Neutrophil (primary cell): ENCODE measurements around the gene TIGD6.

Source experiments
- H3K27ac ChIP-seq: fragments of 200-600 bp; sonication (generic); 2 replicates; pipeline ENCODE4 v1.5.1; 2016; ENCODE audit warnings: mild to moderate bottlenecking, moderate library complexity
- H3K27me3 ChIP-seq: fragments of 200-600 bp; sonication (generic); 2 replicates; pipeline ENCODE4 v1.6.0; 2016; ENCODE audit warnings: mild to moderate bottlenecking
- H3K36me3 ChIP-seq: fragments of 200-600 bp; sonication (generic); 2 replicates; pipeline ENCODE4 v1.5.1; 2017
- H3K4me1 ChIP-seq, 2 experiments: fragments of 200-600 bp in 1 of 2; sonication (generic) in 1 of 2; 1 replicate in 1 of 2; 2 replicates in 1 of 2; pipeline versions ENCODE4 v1.5.1 to v1.6.1; 2013 to 2016; ENCODE audit warnings: low read depth in 1 of 2, low read length in 1 of 2, mild to moderate bottlenecking in 1 of 2, moderate library complexity in 1 of 2; ENCODE audit not compliant: control insufficient read depth in 1 of 2, insufficient read depth in 1 of 2
- H3K4me3 ChIP-seq, 2 experiments: fragments of 200-600 bp in 1 of 2; sonication (generic) in 1 of 2; 1 replicate in 1 of 2; 2 replicates in 1 of 2; pipeline ENCODE4 v1.5.1; 2013 to 2016; ENCODE audit warnings: low read depth in 1 of 2, low read length in 1 of 2, mild to moderate bottlenecking in 1 of 2, moderate library complexity in 1 of 2
- H3K9me3 ChIP-seq: fragments of 200-600 bp; sonication (generic); 2 replicates; pipeline ENCODE4 v1.5.1; 2016
- CTCF ChIP-seq: fragments of 200-600 bp; sonication (generic); IDR thresholded peaks from 2 replicates; pipeline ENCODE4 v1.5.1; 2016; ENCODE audit warnings: antibody characterized with exemption

Gene TIGD6

GRCh38 chr5:149956685-149957084, 43.8 kb downstream of the TIGD6 start:
- H3K27me3 ChIP-seq, result no peaks in the 10 kb centered on the region
- H3K27ac ChIP-seq, result no peak overlapping the region
- no peaks in the 10 kb centered on the region for H3K36me3 ChIP-seq
- peaks cover 21% of the 10 kb centered on the region in 2 experiments for H3K4me1 ChIP-seq
- H3K9me3 ChIP-seq, result no peaks in the 10 kb centered on the region
- no peak overlapping the region for H3K4me3 ChIP-seq
- TF ChIP-seq CTCF, result no peak

- TF ChIP-seq CTCF, result no peak
- peaks cover 6 to 7% of the 10 kb centered on the region in 2 experiments for H3K4me1 ChIP-seq
- H3K9me3 ChIP-seq, result no peaks in the 10 kb centered on the region
- H3K27me3 ChIP-seq, result no peaks in the 10 kb centered on the region
- H3K4me3 ChIP-seq, result no peak overlapping the region
- no peak overlapping the region for H3K27ac ChIP-seq
- no peaks in the 10 kb centered on the region for H3K36me3 ChIP-seq
Measured at GRCh38 chr5:149954798-149955197, 45.7 kb downstream of the TIGD6 start.

- Histone ChIP-seq H3K9me3 (no peaks in the 10 kb centered on the region), H3K27me3 (no peaks in the 10 kb centered on the region), H3K36me3 (no peaks in the 10 kb centered on the region), H3K27ac (no peak overlapping the region), H3K4me1 (no peaks in the 10 kb centered on the region), H3K4me3 (no peak overlapping the region)
- no peak for TF ChIP-seq CTCF
Measured at GRCh38 chr5:149953436-149954121, 46.9 kb downstream of the TIGD6 start.

DNA sequence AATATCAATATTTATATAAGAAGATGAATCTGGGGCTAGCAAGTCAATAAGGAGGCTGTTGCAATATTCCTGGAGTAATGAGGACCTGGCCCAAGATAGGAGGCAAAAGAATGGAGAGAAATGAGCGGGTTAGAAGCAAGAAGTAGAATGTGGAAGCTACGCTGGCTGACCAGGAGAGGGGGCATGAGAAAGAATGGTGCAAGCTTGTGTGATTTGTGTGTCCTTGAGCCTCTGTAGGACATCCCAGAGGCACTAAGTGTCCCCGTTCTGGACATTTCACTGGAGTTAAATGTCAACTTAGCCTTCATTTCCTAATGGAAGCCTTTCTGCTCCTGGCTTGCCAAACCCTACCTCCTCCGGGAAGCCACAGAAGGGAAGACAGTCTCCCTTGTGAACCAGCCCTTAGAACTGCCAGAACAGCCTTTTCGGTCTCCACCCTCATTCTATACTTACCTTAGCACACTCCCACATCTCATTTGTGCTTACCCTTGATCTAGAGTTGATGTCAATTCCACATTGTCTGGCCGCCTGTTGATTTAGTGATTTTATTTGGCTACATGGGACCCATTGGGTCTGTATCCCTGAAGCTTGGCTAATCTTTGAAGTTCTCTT, 49.2 kb downstream of the TIGD6 start:
- Histone ChIP-seq H3K9me3 (no peaks in the 10 kb centered on the region), H3K27ac (no peak overlapping the region), H3K36me3 (no peaks in the 10 kb centered on the region), H3K27me3 (no peaks in the 10 kb centered on the region), H3K4me1 (no peaks in the 10 kb centered on the region), H3K4me3 (no peak overlapping the region)
- TF ChIP-seq CTCF, result no peak

DNA sequence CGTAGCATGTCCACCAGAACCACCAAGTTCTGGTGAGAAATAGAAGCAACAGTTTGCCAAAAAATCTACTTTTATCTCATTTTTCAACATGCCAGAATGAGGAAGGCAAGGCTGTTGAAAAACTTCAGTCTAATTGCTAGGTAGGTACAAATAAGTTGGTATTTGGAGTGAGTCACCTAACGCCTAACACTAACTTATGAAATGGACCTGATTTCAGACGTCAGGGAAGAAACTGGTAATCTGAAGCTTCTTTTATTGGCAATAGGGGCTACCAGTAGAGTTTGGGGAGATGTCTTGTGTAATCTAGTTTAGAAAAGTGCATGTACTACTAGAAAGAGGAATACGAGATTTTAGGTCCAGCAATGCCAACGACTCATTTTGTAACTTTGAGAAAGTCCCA, 51.5 kb downstream of the TIGD6 start:
- Histone ChIP-seq H3K27me3 (no peaks in the 10 kb centered on the region), H3K27ac (no peak overlapping the region), H3K4me3 (no peak overlapping the region), H3K9me3 (no peaks in the 10 kb centered on the region), H3K36me3 (no peaks in the 10 kb centered on the region), H3K4me1 (no peaks in the 10 kb centered on the region)
- no peak for TF ChIP-seq CTCF
